ENCODE results near the gene ONECUT1.

The ONECUT1 gene

GRCh38 chr15:52803467-52804306 lies 13.6 kb upstream of the ONECUT1 start:
- Histone ChIP-seq H3K27me3 (ENCODE audit: control insufficient read depth, insufficient read depth, low read length) (peaks cover 53% of the 10 kb centered on the region), H3K4me3 (ENCODE audit: low read length) (no peak overlapping the region)

GRCh38 chr15:52803108-52803466 lies 13.0 kb upstream of the ONECUT1 start:
- Histone ChIP-seq H3K4me3 (ENCODE audit: low read length) (no peak overlapping the region), H3K4me1 (ENCODE audit: control insufficient read depth, insufficient read depth, low read length) (no peaks in the 10 kb centered on the region), H3K36me3 (ENCODE audit: control insufficient read depth, insufficient read depth, low read length) (no peaks in the 10 kb centered on the region), H3K27ac (ENCODE audit: low read depth, low read length) (no peak overlapping the region), H3K9ac (ENCODE audit: low read length) (no peak overlapping the region), H3K27me3 (ENCODE audit: control insufficient read depth, insufficient read depth, low read length) (peaks cover 58% of the 10 kb centered on the region)

More at GRCh38 chr15:52803467-52804306, 13.6 kb upstream of the ONECUT1 start:
- Histone ChIP-seq H3K4me1 (ENCODE audit: control insufficient read depth, insufficient read depth, low read length) (no peaks in the 10 kb centered on the region), H3K9ac (ENCODE audit: low read length) (no peak overlapping the region), H3K36me3 (ENCODE audit: control insufficient read depth, insufficient read depth, low read length) (no peaks in the 10 kb centered on the region), H3K27ac (ENCODE audit: low read depth, low read length) (no peak overlapping the region)

DNA sequence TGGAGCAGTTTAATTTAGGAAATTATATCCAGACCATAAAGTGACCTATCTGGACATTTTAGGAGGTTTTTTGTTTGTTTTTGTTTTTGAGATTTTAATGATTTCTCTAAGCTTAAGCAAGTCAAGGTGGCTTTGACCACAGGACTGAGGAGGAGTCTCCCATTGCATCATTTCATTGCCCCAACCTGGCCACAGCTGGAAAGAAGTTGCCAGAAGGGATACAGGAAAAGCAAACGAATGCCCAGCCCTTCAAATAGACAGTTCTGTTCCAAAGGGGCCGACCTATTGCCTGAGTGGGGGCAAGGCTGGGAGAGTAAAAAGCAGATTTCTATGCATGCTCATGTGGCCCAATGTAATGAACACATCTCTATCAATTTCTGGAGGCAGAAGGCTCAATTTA lies 12.0 kb upstream of the ONECUT1 start:
- no peak overlapping the region for H3K4me3 ChIP-seq (ENCODE audit: low read length)
- no peaks in the 10 kb centered on the region for H3K36me3 ChIP-seq (ENCODE audit: control insufficient read depth, insufficient read depth, low read length)
- no peak overlapping the region for H3K9ac ChIP-seq (ENCODE audit: low read length)
- H3K27ac ChIP-seq (ENCODE audit: low read depth, low read length) = no peak overlapping the region
- peaks cover 62% of the 10 kb centered on the region for H3K27me3 ChIP-seq (ENCODE audit: control insufficient read depth, insufficient read depth, low read length)
- no peaks in the 10 kb centered on the region for H3K4me1 ChIP-seq (ENCODE audit: control insufficient read depth, insufficient read depth, low read length)

DNA sequence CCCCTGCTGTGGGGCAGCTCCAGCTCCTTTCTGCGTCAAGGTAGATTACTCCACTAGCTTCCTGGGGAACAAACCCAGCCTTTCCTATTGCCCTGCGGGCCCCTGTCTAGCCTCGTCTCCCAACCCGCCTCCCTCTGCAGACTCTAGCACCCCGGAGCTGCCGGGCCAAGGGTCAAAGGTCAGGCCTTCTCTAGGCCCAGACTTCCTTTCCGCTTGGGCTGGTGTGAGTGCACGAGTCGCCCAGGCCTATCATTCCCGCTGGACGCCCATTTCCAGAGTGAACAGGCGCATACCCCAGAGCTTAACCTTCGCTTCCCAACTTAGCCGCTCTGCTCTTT lies 11.6 kb upstream of the ONECUT1 start:
- H3K9ac ChIP-seq (ENCODE audit: low read length) = no peak overlapping the region
- H3K4me1 ChIP-seq (ENCODE audit: control insufficient read depth, insufficient read depth, low read length) = no peaks in the 10 kb centered on the region
- no peak overlapping the region for H3K27ac ChIP-seq (ENCODE audit: low read depth, low read length)
- peaks cover 62% of the 10 kb centered on the region for H3K27me3 ChIP-seq (ENCODE audit: control insufficient read depth, insufficient read depth, low read length)
- H3K36me3 ChIP-seq (ENCODE audit: control insufficient read depth, insufficient read depth, low read length) = no peaks in the 10 kb centered on the region
- H3K4me3 ChIP-seq (ENCODE audit: low read length) = no peak overlapping the region

GRCh38 chr15:52800828-52801747 lies 11.0 kb upstream of the ONECUT1 start:
- Histone ChIP-seq H3K4me3 (ENCODE audit: low read length) (no peak overlapping the region), H3K27me3 (ENCODE audit: control insufficient read depth, insufficient read depth, low read length) (peaks cover 63% of the 10 kb centered on the region), H3K27ac (ENCODE audit: low read depth, low read length) (no peak overlapping the region), H3K4me1 (ENCODE audit: control insufficient read depth, insufficient read depth, low read length) (no peaks in the 10 kb centered on the region), H3K9ac (ENCODE audit: low read length) (no peak overlapping the region), H3K36me3 (ENCODE audit: control insufficient read depth, insufficient read depth, low read length) (no peaks in the 10 kb centered on the region)

- no peak overlapping the region for H3K4me3 ChIP-seq (ENCODE audit: low read length)
- H3K36me3 ChIP-seq (ENCODE audit: control insufficient read depth, insufficient read depth, low read length) = no peaks in the 10 kb centered on the region
- no peak overlapping the region for H3K27ac ChIP-seq (ENCODE audit: low read depth, low read length)
- peaks cover 66% of the 10 kb centered on the region for H3K27me3 ChIP-seq (ENCODE audit: control insufficient read depth, insufficient read depth, low read length)
- no peaks in the 10 kb centered on the region for H3K4me1 ChIP-seq (ENCODE audit: control insufficient read depth, insufficient read depth, low read length)
- no peak overlapping the region for H3K9ac ChIP-seq (ENCODE audit: low read length)
Measured at GRCh38 chr15:52799145-52799811, 9.1 kb upstream of the ONECUT1 start.

- Histone ChIP-seq H3K4me3 (ENCODE audit: low read length) (no peak overlapping the region), H3K27ac (ENCODE audit: low read depth, low read length) (no peak overlapping the region)
Measured at GRCh38 chr15:52798529-52799101, 8.5 kb upstream of the ONECUT1 start.

GRCh38 chr15:52797625-52798501 lies 7.7 kb upstream of the ONECUT1 start:
- Histone ChIP-seq H3K36me3 (ENCODE audit: control insufficient read depth, insufficient read depth, low read length) (no peaks in the 10 kb centered on the region), H3K4me3 (ENCODE audit: low read length) (no peak overlapping the region), H3K9ac (ENCODE audit: low read length) (no peak overlapping the region), H3K27me3 (ENCODE audit: control insufficient read depth, insufficient read depth, low read length) (peaks cover 66% of the 10 kb centered on the region), H3K4me1 (ENCODE audit: control insufficient read depth, insufficient read depth, low read length) (no peaks in the 10 kb centered on the region), H3K27ac (ENCODE audit: low read depth, low read length) (no peak overlapping the region)

More at GRCh38 chr15:52798529-52799101, 8.5 kb upstream of the ONECUT1 start:
- Histone ChIP-seq H3K4me1 (ENCODE audit: control insufficient read depth, insufficient read depth, low read length) (no peaks in the 10 kb centered on the region), H3K27me3 (ENCODE audit: control insufficient read depth, insufficient read depth, low read length) (peaks cover 66% of the 10 kb centered on the region), H3K36me3 (ENCODE audit: control insufficient read depth, insufficient read depth, low read length) (no peaks in the 10 kb centered on the region), H3K9ac (ENCODE audit: low read length) (no peak overlapping the region)

DNA sequence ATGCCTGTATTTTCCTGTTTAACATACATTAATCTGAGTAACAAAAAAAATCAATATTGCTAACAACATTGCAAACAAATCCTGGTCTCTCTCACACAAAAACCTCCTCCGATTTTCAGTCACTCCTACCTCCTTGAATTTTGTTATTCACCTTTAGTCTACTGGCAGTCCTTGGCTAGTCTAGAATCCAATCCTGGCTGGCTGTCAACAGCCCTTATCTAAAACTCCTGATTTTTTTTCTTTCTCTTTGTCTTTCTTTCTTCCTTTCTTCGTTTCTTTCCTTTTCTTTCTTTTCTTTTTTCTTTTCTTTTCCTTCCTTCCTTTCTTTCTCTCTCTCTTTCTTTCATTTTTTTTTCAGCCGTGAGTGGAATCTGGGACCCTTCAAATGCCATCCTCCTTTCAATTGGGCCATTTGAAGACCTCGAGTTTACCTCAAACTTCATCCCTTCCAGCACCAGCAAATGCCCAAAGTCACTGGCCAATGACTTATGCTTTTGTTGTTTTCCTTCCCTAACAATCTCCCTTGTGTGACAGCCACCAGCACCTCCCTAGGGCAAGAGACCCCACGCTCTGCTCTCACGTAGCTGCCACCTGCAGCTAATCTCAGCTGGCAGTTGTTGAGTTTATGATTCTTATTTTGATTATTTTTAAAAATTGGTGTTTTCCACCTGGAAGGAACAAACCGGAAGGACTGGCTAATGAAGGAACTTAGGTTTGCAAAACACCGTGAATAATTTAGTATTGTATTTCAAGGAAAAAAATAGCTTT lies 6.8 kb upstream of the ONECUT1 start:
- Histone ChIP-seq H3K27ac (ENCODE audit: low read depth, low read length) (no peak overlapping the region), H3K36me3 (ENCODE audit: control insufficient read depth, insufficient read depth, low read length) (no peaks in the 10 kb centered on the region), H3K27me3 (ENCODE audit: control insufficient read depth, insufficient read depth, low read length) (peaks cover 63% of the 10 kb centered on the region), H3K4me1 (ENCODE audit: control insufficient read depth, insufficient read depth, low read length) (no peaks in the 10 kb centered on the region), H3K9ac (ENCODE audit: low read length) (no peak overlapping the region), H3K4me3 (ENCODE audit: low read length) (no peak overlapping the region)

DNA sequence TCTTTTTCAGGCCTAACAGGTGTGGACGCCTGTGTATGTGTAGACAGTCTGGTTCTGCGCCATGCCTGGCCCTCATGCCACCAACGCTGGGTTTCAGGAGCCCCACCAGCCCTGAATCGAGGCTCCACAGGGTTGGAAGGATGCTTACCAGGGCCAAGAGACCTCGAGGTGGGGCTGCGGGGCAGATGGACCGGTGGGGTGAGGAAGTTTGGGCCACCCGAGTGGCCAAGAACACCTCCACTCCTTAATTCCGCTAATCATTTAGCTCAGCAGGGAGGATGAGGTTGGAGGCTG lies 6.0 kb upstream of the ONECUT1 start:
- no peaks in the 10 kb centered on the region for H3K4me1 ChIP-seq (ENCODE audit: control insufficient read depth, insufficient read depth, low read length)
- no peak overlapping the region for H3K9ac ChIP-seq (ENCODE audit: low read length)
- peaks cover 57% of the 10 kb centered on the region for H3K27me3 ChIP-seq (ENCODE audit: control insufficient read depth, insufficient read depth, low read length)
- no peak overlapping the region for H3K27ac ChIP-seq (ENCODE audit: low read depth, low read length)
- no peak overlapping the region for H3K4me3 ChIP-seq (ENCODE audit: low read length)
- H3K36me3 ChIP-seq (ENCODE audit: control insufficient read depth, insufficient read depth, low read length) = no peaks in the 10 kb centered on the region
